HepG2 (cell line): ENCODE data around the gene HOXA4.

ENCODE experiments used
- NFE2 ChIP-seq: sonication (generic); formaldehyde crosslinking; IDR thresholded peaks from 2 replicates; pipeline ENCODE4 v1.4.0; 2020; ENCODE audit warnings: missing genetic modification reagents
- POLR2AphosphoS2 ChIP-seq: IDR thresholded peaks from 2 replicates; pipeline ENCODE4 v1.6.1; 2011; ENCODE audit warnings: low read depth, low read length, improper control_type of control experiment
- ZNF333 ChIP-seq: sonication (generic); formaldehyde crosslinking; IDR thresholded peaks from 2 replicates; pipeline ENCODE4 v1.4.0; 2020; ENCODE audit warnings: mild to moderate bottlenecking, missing genetic modification reagents, borderline replicate concordance

DNA sequence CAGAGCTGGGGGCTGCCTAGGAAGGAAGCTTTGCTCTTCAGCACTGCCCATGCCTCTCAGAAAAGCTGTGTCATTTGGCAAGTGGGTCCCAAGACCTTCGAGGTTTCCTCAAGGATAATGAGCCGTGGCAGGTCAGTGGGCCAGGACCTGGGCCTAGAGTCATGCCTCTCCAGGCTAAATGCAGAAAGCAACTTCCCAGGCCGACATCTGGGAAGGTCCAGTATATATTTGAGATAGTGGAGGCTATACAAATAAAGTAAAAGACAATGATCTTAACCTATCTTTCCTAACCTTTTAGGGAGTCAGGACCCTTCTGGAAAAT is 45.9 kb upstream of the HOXA4 start:
- TF ChIP-seq ZNF333 (CRISPR knock-in tag): no peak
- no peak for TF ChIP-seq NFE2 (CRISPR knock-in tag)
- no peak for TF ChIP-seq POLR2AphosphoS2
